ENCODE data around the gene ESD. TPM values are rescaled to one million over a fixed set of nuclear protein-coding genes. Genes with fewer than 3 reads are reported as not detected.

ESD gene, protein sequence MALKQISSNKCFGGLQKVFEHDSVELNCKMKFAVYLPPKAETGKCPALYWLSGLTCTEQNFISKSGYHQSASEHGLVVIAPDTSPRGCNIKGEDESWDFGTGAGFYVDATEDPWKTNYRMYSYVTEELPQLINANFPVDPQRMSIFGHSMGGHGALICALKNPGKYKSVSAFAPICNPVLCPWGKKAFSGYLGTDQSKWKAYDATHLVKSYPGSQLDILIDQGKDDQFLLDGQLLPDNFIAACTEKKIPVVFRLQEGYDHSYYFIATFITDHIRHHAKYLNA
- 93.2 and 110 TPM in 2 replicates for total RNA-seq

DNA sequence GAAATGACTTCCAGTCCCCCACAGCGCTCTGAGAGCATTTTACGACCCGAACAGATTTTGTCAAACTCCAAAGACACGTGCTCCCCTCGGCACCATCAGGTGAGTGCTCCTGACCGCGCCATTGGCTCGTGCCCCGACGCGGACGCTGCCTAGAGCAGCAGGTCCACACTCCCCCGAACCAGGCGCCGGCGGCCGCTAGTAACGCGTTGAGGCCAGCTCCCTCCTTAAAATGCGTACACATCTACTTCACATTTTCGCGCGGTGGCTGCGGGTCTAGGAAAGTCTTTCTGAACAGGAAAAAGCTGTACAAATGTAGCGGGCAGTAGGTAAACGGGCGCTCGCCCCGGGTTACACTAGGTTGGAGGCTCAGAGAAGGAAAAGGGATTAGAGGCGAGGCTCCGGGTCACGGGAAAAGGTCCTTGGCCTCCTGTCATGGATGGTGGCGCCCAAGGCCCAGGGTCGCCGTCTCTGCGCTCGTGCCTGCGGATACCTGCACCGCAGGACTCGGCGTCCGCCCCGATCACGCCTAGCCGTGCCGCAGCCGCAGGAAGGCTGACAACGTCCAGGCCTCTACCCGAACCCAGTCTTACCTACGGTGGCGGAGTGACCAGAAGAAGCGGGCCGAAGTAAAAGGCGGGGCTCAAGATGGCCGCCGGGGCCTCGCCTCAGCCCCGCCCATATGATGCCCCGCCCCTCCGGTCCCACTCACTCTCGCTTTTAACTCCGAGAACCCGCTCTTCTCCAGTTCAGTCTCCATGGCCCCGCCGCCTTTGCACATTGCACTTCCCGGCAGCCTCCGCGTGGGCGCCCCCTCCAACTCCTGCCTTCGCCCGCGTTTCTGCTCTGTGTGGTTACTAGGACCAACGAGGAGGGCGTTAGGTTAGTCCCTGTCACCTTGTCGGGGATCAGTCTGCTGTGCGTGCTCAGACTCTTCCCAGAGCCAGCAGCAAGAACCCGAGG, at the start of gene ESD:
ESD (minus strand) TSS at position 647 of the 960 bp plus-strand sequence. CDS start 5,748 bp downstream, outside the sequence.

Other genes starting within 250 kb of the ESD start
- 9.3 and 10.0 TPM in 2 replicates for gene LRCH1, start 244.0 kb downstream of the ESD start, total RNA-seq
- not detected in 2 replicates for gene HTR2A, start 99.9 kb upstream of the ESD start, total RNA-seq

All from mesangial cell (primary cell).